ENCODE measurements around the gene ZNF124.

The ZNF124 gene

GRCh38 chr1:247115141-247115510 is 56.7 kb downstream of the ZNF124 start:
- DNase-seq (ENCODE audit: low spot score), result no peak

GRCh38 chr1:247114351-247115140 is 57.3 kb downstream of the ZNF124 start:
- TF ChIP-seq, protein P1, sequence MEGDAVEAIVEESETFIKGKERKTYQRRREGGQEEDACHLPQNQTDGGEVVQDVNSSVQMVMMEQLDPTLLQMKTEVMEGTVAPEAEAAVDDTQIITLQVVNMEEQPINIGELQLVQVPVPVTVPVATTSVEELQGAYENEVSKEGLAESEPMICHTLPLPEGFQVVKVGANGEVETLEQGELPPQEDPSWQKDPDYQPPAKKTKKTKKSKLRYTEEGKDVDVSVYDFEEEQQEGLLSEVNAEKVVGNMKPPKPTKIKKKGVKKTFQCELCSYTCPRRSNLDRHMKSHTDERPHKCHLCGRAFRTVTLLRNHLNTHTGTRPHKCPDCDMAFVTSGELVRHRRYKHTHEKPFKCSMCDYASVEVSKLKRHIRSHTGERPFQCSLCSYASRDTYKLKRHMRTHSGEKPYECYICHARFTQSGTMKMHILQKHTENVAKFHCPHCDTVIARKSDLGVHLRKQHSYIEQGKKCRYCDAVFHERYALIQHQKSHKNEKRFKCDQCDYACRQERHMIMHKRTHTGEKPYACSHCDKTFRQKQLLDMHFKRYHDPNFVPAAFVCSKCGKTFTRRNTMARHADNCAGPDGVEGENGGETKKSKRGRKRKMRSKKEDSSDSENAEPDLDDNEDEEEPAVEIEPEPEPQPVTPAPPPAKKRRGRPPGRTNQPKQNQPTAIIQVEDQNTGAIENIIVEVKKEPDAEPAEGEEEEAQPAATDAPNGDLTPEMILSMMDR (IDR thresholded peaks at IDR 0.05; ENCODE audit: extremely low read depth, missing control alignments), result no peak
- no peak for DNase-seq (ENCODE audit: low spot score)

More at GRCh38 chr1:247115141-247115510, 56.7 kb downstream of the ZNF124 start:
- TF ChIP-seq, protein P1 (IDR thresholded peaks at IDR 0.05; ENCODE audit: extremely low read depth, missing control alignments), result no peak

DNA sequence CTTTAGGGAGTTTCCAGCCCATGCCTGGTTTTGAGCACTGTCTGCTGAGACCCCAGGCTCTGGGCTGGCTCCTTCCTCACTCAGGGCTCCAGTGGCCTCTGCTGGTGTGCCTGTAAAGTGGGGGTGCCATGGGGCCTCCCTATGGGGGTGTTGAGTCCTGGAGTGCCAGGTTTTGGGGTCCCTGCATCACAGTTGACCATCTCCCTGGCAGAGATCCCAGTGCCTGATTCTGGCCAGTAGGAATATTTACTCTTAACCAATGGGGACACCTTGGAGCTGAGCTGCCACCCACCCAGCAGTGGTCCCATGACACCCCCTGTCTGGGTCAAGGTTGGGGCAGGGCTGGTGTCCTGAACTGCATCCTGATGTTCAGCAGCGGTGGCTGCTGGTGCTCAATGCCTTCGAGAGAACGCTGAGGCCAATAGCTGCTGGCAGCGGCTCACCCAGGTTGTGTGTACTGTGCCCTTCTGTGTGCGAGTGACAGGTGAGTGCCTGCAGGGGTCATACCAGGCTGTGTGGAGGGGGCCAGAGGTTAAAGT is 58.0 kb downstream of the ZNF124 start:
- TF ChIP-seq, protein P1 (IDR thresholded peaks at IDR 0.05; ENCODE audit: extremely low read depth, missing control alignments), result no peak
- no peak for DNase-seq (ENCODE audit: low spot score)

- TF ChIP-seq, protein P1 (IDR thresholded peaks at IDR 0.05; ENCODE audit: extremely low read depth, missing control alignments), result no peak
- DNase-seq (ENCODE audit: low spot score), result no peak
Observed at GRCh38 chr1:247113094-247113497, 58.7 kb downstream of the ZNF124 start.

GRCh38 chr1:247112479-247112781 is 59.4 kb downstream of the ZNF124 start:
- TF ChIP-seq, protein P1 (IDR thresholded peaks at IDR 0.05; ENCODE audit: extremely low read depth, missing control alignments), result no peak
- DNase-seq (ENCODE audit: low spot score), result no peak

DNA sequence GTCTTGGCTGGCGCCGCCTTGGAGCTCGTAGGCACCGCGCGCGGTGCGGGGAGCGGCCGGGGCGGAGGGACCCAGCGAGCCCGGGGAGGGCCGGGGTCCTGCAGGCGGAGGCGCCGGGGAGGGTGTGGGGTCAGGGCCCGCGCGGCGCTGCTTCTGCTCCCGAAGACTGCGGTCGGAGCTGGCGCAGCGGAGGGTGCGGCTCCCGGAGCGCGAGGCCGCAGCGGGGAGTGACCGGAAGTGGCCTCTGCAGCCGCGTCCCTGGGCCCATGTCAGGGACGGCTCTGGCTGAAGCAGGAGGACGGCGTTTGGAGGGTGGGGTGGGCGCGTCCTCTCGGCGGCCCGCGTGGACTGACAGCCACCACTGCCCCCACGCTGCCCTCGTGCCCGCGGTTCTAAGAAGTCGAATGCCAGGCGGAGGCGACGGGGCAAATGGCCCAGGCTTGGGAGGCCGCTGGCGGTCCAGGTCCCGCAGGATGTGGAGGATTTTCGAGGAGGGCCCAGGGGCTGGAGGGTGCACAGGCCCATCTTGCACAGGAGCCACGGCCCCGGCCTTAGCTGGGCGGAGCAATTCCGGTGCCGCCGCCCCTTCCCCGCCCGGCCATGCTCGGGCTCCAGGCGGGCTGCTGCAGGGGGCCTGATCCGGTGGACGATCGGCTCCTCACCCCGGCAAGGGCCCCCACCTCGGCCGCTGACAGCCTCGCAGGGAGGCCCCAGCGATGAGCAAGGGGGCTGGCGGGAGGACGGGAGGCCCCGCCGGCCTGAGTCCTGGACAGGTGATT is 59.9 kb downstream of the ZNF124 start:
- DNase-seq (ENCODE audit: low spot score), result peak; percentile 63
- TF ChIP-seq, protein P1 (IDR thresholded peaks at IDR 0.05; ENCODE audit: extremely low read depth, missing control alignments), result no peak

DNA sequence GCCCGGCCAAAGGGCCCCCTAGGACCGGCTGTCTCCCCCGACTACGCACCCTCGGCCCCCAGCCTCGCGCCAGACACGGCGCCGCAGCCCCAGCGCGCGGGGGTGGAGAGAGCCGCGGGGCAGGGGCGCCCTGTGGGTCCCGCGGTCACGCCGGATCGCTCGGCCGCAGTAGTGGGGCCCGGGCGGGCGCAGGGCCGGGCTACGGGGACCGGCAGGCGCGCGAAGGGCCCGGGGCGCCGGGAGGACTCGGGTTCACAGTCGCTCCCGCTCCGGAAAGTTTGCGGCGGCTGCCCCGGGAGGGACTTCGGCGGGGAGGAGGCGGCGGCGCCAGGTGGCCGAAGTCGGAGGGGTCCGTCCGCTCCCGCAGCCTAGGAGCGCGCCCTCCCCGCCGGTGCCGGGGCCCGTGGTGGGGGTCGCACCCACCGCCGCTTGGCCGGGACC is 60.5 kb downstream of the ZNF124 start:
- TF ChIP-seq, protein P1 (IDR thresholded peaks at IDR 0.05; ENCODE audit: extremely low read depth, missing control alignments), result no peak
- peak; percentile 59 for DNase-seq (ENCODE audit: low spot score)
